Tracheal epithelial cell (primary cell): ENCODE measurements around the gene ERN1. TPM values are rescaled to one million over a fixed set of nuclear protein-coding genes. Genes with fewer than 3 reads are reported as not detected.

Experiments
- total RNA-seq: library from RNA; depleted of rRNA; stranded (reverse); fragments of >200 nt; gene quantifications from 2 replicates; pipeline ENCODE4 v1.2.1, GENCODE V29; 2014

ERN1 gene
- 21.5 and 25.3 TPM in 2 replicates for total RNA-seq

GRCh38 chr17:64129765-64130558, at the start of gene ERN1:
Gene ERN1, minus strand, starts transcription at chr17:64130144. Its CDS starts 115 bp downstream, at chr17:64130029.

GRCh38 chr17:64020056-64020766, 109.7 kb downstream of the ERN1 start, which contains the start of gene ICAM2:
Gene ICAM2, minus strand, starts transcription at chr17:64020633. Its CDS starts 13,942 bp downstream, at chr17:64006691.

GRCh38 chr17:63998050-63998720, 131.8 kb downstream of the ERN1 start, which contains the start of gene PRR29:
Gene PRR29, plus strand, starts transcription at chr17:63998351. Its CDS starts 14 bp downstream, at chr17:63998365.

Other genes starting within 250 kb of the ERN1 start
- gene GH2, start 248.2 kb downstream of the ERN1 start, total RNA-seq: not detected in 2 replicates
- gene CSH1, start 233.6 kb downstream of the ERN1 start, total RNA-seq: not detected in 2 replicates
- gene CSHL1, start 218.9 kb downstream of the ERN1 start, total RNA-seq: not detected in 2 replicates
- not detected in 2 replicates for gene GH1, start 211.3 kb downstream of the ERN1 start, total RNA-seq
- not detected in 2 replicates for gene CD79B, start 197.8 kb downstream of the ERN1 start, total RNA-seq
- under 0.01 TPM in 1 of 2 replicates, not detected in the other for gene SCN4A, start 157.2 kb downstream of the ERN1 start, total RNA-seq
- not detected in 2 replicates for gene PRR29, start 131.8 kb downstream of the ERN1 start, total RNA-seq
- gene ICAM2, start 109.5 kb downstream of the ERN1 start, total RNA-seq: 0.43 and 5.5 TPM in 2 replicates
- 23.6 and 29.0 TPM in 2 replicates for gene TEX2, start 133.1 kb upstream of the ERN1 start, total RNA-seq